GM19351 (cell line): ENCODE results near the gene PGR.
"Not testable (repeated sequence)": the region's sequence is repeated elsewhere in the genome, so short reads cannot be mapped to it uniquely, and the experiment has no call there.

Experiments
- ATAC-seq: cut with Tn5 transposase; IDR thresholded peaks from one replicate; pipeline ENCODE4 v1.9.1; 2021; ENCODE audit warnings: mild to moderate bottlenecking, moderate library complexity; ENCODE audit not compliant: unreplicated experiment

Gene PGR

DNA sequence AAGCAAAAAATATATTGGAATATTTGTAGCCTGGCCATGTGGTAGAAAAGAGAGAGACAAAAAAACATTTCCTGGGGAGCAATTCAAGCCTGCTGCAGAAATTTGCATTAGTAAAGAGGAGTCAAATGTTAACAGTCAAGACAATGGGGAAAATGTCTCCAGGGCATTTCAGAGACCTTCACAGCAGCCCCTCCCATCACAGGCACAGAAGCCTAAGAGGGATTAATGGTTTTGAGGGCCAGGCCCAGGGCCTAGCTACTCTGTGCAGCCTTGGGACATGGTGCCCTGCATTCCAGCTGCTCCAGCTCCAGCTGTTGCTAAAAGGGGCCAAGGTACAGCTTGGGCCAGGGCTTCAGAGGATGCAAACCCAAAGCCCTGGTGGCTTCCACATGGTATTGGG, 46.8 kb downstream of the PGR start:
- no peak for ATAC-seq

DNA sequence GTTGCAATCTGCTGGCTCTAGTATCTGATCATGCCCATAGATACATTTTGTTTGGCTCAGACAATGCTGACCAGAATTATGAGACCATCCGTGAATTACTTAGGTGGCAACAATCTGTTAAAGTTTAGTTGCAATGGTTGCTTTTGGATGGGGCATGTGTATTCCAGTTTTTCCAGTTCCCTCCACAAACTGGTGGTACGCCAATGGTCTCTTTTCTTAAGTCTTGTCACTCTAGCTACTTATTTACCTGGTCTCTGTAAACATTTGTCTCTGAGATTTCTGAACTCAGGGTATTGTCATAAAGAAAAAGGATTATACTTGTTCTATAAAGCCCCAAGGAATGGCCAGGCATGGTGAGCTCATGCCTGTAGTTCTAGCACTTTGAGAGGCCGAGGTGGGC, 65.9 kb downstream of the PGR start:
- no peak for ATAC-seq

DNA sequence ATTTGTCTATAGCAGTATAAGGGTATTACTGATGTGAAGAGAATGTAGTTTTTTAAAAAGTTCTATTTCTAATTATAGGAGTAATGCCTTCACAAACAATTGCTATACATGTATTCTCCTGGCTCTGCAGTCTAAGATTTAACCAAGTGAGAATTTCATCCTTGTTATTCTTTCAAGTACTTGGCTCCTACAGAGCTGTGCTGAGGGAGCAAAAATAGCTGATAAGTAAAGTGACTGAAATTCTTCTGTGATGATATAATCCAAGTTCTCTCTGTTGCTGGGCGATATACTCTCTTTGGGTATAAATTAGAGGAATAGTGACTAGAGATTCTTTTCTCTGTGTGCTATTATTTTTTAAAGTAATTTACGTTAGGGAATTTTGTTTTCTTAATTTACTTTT, 68.0 kb downstream of the PGR start:
- no peak for ATAC-seq

DNA sequence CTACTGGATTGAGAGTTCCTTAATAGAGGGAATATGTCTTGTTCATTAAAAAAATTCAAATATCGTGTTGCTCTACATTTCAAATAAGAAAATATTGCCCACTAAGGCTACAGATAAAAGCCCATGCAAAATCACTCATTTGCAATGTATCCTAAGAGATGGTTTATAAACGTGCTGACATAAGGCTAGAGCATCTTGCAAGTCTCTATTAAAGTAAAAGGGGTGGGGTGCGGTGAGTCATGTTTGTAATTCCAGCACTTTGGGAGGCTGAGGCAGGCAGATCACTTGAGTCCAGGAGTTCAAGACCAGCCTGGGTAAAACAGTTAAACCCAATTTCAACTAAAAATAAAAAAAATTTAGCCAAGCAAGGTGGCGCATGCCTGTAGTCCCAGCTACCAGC, 70.3 kb downstream of the PGR start:
- ATAC-seq, result no peak

DNA sequence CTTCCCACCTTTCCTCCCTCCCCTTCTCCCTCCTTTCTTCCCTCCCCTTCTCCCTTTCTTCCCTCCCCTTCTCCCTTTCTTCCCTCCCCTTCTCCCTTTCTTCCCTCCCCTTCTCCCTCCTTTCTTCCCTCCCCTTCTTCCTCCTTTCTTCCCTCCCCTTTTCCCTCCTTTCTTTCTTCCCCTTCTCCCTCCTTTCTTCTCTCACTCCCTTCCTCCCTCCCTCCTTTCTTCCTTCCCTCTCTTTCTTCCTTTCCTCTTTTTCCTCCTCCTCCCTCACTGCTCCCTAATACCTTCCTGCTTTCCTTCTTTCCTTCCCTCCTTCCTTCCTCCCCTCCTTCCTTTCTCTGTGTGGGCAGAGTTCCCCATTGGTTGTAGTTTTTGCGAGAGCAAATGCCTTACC, 76.1 kb downstream of the PGR start:
- ATAC-seq, result no peak

DNA sequence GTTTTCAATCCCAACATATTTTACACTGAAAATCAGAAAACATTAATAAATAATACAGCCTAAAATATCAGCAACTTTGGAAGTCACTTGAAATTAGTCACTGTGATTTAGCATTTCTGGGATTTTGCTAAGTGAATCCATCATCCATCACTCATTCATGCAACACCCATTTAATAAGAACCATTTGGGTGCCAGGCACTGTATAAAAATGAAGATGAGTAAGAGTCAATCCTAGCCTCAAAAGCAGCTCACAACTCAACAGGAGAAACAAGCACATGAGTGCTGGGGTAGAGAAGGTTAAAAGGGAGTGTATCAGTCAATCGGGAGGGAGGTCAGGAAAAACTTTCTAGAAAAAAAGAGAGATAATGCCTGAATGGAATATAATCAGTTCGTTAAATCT, 77.9 kb downstream of the PGR start:
- no peak for ATAC-seq

DNA sequence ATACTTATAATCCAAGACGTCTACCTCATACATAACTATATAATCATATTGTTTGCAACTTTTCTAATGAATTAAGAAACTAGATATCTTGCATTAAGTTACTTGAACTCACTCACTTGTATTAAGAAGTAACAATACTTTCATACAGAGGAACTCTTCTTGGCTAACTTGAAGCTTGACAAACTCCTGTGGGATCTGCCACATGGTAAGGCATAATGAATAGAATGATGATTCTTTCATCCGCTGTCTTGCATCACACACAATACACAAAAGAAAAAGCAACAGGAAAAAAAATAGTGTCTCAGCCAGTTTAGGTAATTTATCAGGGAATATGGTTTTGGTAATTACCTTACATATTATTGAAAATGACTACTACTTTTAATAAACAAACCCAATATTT, 79.8 kb downstream of the PGR start:
- no peak for ATAC-seq

DNA sequence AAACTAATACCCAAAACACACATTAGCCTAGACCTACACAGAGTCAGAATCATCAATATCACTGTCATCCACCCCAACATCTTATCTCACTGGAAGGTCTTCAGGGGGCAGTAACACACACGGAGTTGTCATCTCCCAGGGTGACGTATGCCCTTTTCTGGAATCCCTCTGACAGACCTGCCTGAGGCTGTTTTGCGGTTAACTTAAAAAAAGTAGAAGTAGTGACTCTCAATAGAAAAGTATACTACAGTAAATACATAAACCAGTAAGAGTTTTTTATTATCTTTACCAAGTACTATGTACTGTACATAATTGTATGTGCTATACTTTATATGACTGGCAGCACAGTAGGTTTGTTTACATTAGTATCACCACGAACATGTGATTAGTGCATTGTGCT, 80.5 kb downstream of the PGR start:
- no peak for ATAC-seq

DNA sequence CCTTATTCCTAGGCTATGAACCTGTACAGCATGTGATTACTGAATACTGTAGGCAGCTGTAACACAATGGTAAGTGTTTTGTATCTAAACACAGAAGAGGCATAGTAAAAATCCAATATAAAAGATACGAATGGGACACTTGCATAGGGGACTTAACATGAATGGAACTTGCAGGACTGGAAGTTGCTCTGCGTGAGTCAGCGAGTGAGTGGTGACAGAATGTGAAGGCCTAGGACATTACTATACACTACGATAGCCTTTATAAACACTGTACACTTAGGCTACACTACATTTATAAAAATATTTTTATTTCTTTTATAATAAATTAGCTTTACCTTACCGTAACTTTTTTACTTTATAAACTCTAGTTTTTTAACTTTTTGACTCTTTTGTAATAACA, 81.1 kb downstream of the PGR start:
- no peak for ATAC-seq

DNA sequence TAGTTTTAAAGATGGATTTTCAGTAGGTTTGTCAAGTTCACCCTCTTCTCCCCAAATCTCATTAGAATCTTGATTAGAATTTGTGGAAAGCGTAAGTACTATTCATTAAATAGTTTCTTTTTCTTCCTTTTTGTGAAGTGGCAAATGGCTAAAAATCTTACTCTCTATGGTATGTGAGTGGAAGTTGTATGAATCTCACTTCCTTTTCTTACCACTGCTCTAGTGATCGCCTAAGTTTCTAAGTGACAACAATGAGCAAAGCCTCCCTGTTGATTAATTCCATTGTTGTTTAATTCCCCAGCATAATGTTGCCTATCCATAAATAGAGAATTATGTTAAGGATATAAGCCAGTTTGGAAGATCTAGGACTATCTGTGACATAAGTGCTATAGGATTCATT, 82.7 kb downstream of the PGR start:
- ATAC-seq, result peak; percentile 78

DNA sequence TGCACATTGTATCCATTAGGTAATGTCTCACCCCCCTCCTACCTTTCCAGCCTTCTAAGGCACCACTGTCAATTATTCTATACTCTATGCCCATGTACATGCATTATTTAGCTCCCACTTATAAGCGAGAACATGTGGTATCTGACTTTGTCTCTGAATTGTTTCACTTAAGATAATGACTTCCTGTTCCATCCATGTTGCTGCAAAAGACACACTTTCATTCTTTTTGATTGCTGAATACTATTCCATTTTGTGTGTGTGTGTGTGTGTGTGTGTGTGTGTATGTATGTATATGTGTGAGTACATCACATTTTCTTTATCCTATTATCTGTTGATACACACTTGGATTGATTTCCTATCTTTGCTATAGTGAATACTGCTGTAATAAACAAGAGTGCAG, 84.2 kb downstream of the PGR start:
- ATAC-seq, result no peak

DNA sequence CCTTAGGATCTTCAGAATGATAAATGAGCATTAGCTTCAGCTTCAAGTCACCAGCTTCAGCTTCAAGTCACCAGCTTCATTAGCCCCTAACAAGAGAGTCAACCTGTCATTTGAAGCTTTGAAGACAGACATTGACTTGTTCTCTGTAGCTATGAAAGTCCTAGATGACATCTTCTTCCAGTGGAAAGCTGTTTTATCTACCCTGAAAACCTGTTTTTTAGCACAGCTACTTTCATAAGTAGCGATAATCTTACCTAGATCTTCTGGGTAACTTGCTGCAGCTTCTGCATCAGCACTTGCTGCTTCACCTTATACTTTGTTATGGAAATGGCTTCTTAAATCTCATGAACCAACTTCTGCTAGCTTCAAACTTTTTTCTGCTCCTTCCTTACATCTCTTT, 85.7 kb downstream of the PGR start:
- ATAC-seq, result no peak

DNA sequence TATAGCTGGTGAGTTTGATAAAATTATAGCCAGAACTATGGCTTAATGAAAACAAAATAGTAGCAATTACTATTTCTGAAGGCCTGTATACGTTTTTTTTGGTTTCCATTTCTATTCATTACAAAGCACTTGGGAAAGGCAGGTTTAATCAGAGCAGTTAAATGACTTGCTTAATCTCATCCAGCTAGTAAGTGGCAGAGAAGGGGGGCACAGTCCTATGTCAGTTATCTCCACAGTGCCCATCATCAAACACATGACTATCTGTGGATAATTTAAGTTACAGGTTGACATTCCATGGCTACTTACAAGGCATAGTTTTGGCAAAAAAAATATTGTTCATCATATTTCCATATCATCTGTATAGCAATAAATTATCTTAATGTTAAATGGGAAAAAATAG, 93.7 kb downstream of the PGR start:
- no peak for ATAC-seq

DNA sequence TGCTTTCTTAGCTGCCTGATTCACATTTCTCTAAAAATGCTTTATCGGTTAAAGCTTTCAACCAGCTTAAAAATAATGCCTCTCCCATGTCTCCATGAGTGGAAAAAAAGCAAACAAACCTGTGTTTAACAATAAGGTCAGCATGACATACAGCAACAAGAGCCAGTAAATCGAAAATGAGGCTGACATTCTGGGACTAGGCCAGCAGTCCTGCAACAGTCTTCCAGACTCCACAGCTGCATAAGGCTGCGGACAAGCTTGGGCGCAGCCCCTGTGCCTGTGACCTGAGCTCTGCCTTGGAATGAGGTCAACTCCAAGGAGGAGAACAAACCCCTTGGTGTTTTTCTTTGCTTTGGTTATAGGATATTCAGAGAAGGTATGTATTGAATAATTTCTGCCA, 95.5 kb downstream of the PGR start:
- no peak for ATAC-seq

DNA sequence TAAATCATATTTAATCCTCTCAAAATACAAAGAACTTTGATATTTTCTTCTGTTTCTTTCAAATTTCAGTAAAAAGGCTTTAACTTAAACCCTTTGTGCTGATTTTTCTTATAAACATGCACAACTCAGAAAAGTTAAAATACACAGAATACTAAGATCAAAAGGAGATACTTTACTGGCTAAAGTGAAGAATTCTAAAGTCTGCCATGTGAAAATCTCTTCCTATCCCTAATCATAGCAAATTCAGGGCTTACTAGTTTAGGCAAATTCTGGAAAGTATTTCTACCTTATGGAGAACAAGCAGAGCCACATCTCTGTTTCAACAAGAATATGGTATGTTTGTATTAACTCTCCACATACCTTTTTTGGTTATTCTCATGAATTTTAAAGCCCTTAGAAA, 96.6 kb downstream of the PGR start:
- ATAC-seq, result no peak

DNA sequence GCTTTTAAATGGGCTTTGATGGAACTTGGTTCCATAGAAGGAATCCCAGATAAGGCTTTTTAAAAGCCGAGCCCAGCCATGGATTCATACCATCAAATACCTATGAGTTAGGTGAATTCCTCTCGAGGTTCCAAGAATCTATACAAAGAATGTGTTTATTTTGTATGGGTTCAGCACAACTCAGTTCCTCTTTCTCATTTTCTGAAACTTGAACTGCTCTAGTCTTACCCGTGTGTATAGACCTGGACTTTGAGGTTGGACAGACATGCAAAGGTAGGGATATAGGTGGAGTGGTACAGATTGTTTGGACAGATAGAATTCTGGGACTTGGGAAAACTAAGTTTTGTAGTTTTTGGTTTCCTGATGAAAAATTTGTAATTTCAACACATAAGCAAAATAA, 97.9 kb downstream of the PGR start:
- no peak for ATAC-seq

DNA sequence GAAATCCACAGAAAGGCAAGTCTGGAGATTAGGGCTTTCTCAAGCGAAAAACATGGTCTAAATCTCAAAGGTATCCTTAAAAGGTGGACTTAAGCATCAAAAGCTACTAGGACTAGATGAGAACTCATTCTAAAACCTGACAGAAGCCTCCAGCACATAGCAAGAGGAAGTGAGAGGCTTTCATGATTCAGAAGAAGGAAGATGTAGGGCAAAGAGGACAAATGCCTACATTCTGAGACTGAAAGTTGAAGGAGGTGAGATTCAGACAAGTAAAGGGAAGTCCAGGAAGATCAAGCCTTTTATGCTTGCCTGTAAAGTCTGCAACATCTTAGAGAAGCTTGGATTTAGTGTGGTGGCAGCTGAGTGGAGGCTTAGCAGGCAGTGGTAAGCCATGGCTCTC, 98.9 kb downstream of the PGR start:
- ATAC-seq, result peak; percentile 64

DNA sequence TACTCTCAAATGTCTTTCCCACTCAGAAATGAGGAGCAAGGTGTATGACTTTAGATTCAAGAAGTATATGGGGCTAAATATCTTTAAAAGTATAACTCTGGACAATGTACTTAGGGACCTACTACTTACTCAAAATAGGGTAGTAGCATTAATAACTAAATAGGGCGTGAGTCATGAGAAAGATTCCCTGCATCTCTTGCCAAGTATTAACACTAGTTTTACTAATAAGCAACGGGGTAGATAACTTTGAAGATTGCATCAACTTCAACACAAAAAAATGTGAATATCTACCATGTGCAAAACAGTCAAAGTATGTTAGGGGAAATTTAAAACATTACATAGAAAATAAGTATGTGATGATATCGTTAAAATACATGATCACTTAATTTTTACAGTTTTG, 99.6 kb downstream of the PGR start:
- ATAC-seq, result no peak

DNA sequence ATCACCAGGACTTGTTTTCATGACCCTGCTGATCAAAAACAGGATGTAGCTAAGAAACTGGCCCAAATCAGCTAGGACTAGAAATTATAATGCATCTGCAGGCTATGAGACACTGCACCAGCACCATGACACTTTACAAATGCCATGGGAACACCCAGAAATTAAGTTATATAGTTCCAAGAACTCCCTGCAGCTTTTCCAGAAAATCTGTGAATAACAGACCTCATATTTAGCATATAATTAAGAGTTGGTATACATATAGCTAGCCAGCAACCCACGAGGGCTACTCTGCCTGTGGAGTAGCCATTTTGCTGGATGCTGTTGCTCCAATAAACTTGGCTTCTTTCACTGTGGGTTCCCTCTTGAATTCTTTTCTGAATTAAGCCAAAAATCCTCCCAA, 101.0 kb downstream of the PGR start:
- no peak for ATAC-seq

DNA sequence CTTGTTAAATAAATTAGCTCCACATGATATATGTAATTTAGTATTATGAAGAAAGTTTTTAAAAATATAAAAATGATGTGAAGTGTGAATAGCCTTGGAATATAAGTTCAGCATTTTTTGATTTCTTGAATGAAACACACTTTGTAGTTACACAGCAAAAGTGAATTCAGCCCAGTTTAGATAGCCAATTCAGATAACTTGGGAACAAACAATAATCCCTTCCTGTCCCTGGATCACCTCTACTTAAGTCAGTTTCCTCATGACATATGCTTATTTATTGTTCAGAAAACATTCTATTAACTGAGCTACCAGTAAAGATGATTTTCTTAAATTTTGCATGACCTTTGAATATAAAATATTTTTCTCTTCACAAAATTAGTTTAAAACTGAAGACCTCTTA, 107.4 kb downstream of the PGR start:
- ATAC-seq, result no peak

DNA sequence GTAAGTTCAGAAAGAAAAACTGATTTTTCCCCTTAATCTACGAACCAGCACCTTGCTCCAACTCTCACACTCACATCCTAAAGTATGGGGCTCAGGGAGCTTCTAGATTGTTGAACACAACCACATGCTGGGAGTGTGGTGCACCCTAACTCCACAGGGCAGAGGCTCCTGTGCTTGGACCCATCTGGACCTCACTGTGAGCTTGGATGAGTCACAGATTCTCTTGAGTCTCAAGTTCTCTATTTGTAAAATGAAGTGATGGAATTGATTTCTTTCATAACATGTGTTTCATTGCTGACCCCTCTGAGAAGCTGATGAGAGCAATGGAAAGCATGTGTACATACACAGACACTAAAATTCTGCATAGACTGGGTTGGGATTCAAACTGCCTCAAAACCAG, 109.7 kb downstream of the PGR start:
- ATAC-seq, result no peak

DNA sequence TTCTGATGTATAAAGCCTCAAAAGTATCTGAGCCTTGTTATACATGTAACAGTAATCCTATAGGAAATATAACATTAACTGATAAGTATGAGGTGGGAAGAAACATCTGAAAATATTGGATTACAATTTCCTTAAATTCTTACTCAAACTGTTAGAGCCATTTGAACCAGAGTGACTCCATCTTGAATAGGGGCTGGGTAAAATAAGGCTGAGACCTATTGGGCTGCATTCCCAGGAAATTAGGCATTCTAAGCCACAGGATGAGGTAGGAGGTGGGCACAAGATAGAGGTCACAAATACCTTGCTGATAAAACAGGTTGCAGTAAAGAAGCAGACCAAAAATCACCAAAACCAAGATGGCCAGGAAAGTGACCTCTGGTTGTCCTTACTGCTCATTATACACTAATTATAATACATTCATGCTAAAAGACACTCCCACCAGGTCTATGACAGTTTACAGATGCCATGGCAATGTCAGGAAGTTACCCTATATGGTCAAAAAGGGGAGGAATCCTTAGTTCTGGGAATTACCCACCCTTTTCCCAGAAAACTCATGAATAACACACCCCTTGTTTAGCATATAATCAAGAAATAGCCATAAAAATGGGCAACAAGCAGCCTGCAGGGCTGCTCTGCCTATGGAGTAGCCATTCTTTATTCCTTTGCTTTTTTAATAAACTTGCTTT, 114.9 kb downstream of the PGR start:
- ATAC-seq, result no peak

DNA sequence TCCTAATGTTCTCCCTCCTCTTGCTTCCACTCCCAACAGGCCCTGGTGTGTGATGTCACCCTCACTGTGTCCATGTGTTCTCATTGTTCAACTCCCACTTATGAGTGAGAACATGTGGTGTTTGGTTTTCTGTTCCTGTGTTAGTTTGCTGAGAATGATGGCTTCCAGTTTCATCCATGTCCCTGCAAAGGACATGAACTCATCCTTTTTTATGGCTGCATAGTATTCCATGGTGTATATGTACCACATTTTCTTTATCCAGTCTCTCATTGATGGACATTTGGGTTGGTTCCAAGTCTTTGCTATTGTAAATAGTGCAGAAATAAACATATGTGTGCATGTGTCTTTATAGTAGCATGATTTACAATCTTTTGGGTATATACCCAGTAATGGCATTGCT, 115.9 kb downstream of the PGR start:
- not testable (repeated sequence) for ATAC-seq

DNA sequence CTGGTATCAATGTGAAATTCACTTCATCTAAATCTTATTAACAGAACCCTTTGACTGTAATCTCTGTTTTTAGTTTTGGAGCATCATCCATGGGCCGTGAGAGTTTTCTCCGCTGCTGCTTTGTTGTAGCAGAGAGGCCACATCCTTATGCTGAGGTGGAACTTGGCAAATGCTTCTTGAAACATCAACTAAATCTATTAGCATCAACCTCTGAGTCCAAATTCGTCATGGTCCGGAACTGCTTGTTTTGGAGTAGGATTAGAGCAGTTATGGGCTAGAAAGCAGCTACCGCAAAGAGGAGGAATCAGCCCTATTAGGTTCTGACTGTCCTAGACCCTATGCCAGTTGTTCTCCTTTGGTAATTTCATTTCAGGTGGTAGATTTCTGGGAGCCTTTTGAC, 117.7 kb downstream of the PGR start:
- no peak for ATAC-seq
